Adrenal gland (tissue), 12 donors: ENCODE measurements around the gene APBB3. TPM values are rescaled to one million over a fixed set of nuclear protein-coding genes. Genes with fewer than 3 reads are reported as not detected.
A peak's percentile ranks its signal among the peaks of the same experiment; 100 is the strongest.

ENCODE experiments used
- DNase-seq, 7 donors: peaks; one replicate each; pipeline ENCODE4 v3.0.0-alpha.2; 2019 to 2020
- H3K27ac ChIP-seq, 5 donors: fragments of 200-600 bp; sonication (generic) in 4 of 5; 1 replicate in 3 of 5; 2 replicates in 2 of 5; pipeline versions ENCODE4 v1.5.1 to v1.8.0; 2016 to 2020; ENCODE audit warnings: mild to moderate bottlenecking in 1 of 5
- H3K27me3 ChIP-seq: fragments of 200-600 bp; 2 replicates; pipeline ENCODE4 v1.8.0; 2021
- H3K36me3 ChIP-seq, 2 donors: fragments of 200-600 bp; replicated peaks in 1 of 2; 1 replicate in 1 of 2; 2 replicates in 1 of 2; pipeline versions ENCODE4 v1.5.1 to v1.8.0; 2018 to 2022
- H3K4me1 ChIP-seq, 2 donors: fragments of 200-600 bp; replicated peaks in 1 of 2; 1 replicate in 1 of 2; 2 replicates in 1 of 2; pipeline versions ENCODE4 v1.5.1 to v1.8.0; 2018 to 2021
- H3K4me3 ChIP-seq, 4 donors: fragments of 200-600 bp; sonication (generic) in 3 of 4; one replicate each; pipeline ENCODE4 v1.5.1; 2016 to 2018
- H3K9me3 ChIP-seq, 3 donors: fragments of 200-600 bp; sonication (generic) in 1 of 3; replicated peaks in 1 of 3; 1 replicate in 2 of 3; 2 replicates in 1 of 3; pipeline versions ENCODE4 v1.5.1 to v1.8.0; 2016 to 2021
- CTCF ChIP-seq, 6 experiments: fragments of 450-650 bp in 4 of 6; fragments of 200-600 bp in 2 of 6; sonication (generic) in 1 of 6; IDR thresholded peaks; 1 replicate in 5 of 6; 2 replicates in 1 of 6; pipeline versions ENCODE4 v1.5.1 to v1.8.0; 2016 to 2021; ENCODE audit warnings: antibody characterized with exemption in 6 of 6, mild to moderate bottlenecking in 2 of 6, moderate library complexity in 1 of 6
- POLR2A ChIP-seq, 2 donors: fragments of 450-650 bp; IDR thresholded peaks; one replicate each; pipeline ENCODE4 v1.6.1; 2017; ENCODE audit warnings: antibody characterized with exemption in 2 of 2, mild to moderate bottlenecking in 2 of 2, moderate library complexity in 1 of 2
- WGBS, 4 donors: extraction: QIAGEN DNeasy Blood & Tissue Kit in 2 of 4; methylation state at CpG; one replicate each; pipeline versions ENCODE4 v1.1.5 to v1.1.7; 2013 to 2017; 5-methylcytosine and 5-hydroxymethylcytosine counted together
- intact Hi-C, 2 donors: fragments of 100-400 bp; cut with DNase I; formaldehyde crosslinking; loops; one replicate each; pipeline versions ENCODE4 v1.14.1 to v1.15.0; 2022 to 2023
- polyA plus RNA-seq, 3 donors: library from polyadenylated mRNA; stranded (reverse); fragments of 200-250 nt in 2 of 3; fragments of 350-450 nt in 1 of 3; fragmentation: Illumina TruSeq in 1 of 3; extraction: RNeasy Lipid Tissue Mini Kit (QIAGEN cat#74804) in 1 of 3; gene quantifications; one replicate each; pipeline ENCODE4 v1.2.3, GENCODE V29; 2013 to 2014
- total RNA-seq, 9 donors: library from RNA; depleted of rRNA in 4 of 9; stranded (reverse); fragments of >200 nt in 4 of 9; fragments of 120-200 nt in 1 of 9; fragmentation: NEBNext Ultra II Directional in 1 of 9; extraction: Animal tissue kit (Norgen Biotek cat#: 25700) in 1 of 9; gene quantifications; one replicate each; pipeline versions ENCODE4 v1.1.0 to v1.2.4, GENCODE V29; 2013 to 2023
- donor health status: healthy with polysubstance abuse.
- donor health status: Bipolar disorder and iron deficiency.
- donor health status: DM: yes; HTN: yes; CAD: no.
- donor health status: DM: no; HTN: no; CAD: no.
- donor health status: DM: no; HTN: no; CAD: no.
- donor health status: DM: yes; HTN: yes; CAD: no.

The APBB3 gene
- total and polyA plus RNA-seq, 12 donors = 14.0 to 163 (median 36.1) TPM

- H3K36me3 ChIP-seq = peaks cover 0 to 30% of the 10 kb centered on the region in 2 donors
- H3K27ac ChIP-seq = peak overlapping the region in 1 of 5 donors; percentile 6
Measured at GRCh38 chr5:140551872-140552271, 12.5 kb downstream of the APBB3 start.

GRCh38 chr5:140550147-140551079 is 14.0 kb downstream of the APBB3 start:
- H3K27me3 ChIP-seq = no peaks in the 10 kb centered on the region
- H3K36me3 ChIP-seq = peaks cover 0 to 30% of the 10 kb centered on the region in 2 donors
- 84 to 89% (median 86%) methylated on average over 8 to 11 of the region's 11 CpGs for WGBS, 4 donors
- no peak for TF ChIP-seq POLR2A (IDR thresholded peaks at IDR 0.05)
- TF ChIP-seq CTCF (IDR thresholded peaks at IDR 0.05) = no peak
- H3K4me1 ChIP-seq = peaks cover 40 to 66% of the 10 kb centered on the region in 2 donors
- H3K9me3 ChIP-seq = no peaks in the 10 kb centered on the region
- H3K27ac ChIP-seq = peak overlapping the region in 3 of 5 donors; percentile 85 to 99 (median 96)
- DNase-seq = peak in 1 of 7 donors; percentile 52
- H3K4me3 ChIP-seq = no peak overlapping the region
- intact Hi-C loops = no loop called here

More at GRCh38 chr5:140551872-140552271, 12.5 kb downstream of the APBB3 start:
- peak in 1 of 7 donors; percentile 53 for DNase-seq
- no peak overlapping the region for H3K4me3 ChIP-seq
- peaks cover 46 to 71% of the 10 kb centered on the region in 2 donors for H3K4me1 ChIP-seq
- intact Hi-C loops = no loop called here
- no peak for TF ChIP-seq CTCF (IDR thresholded peaks at IDR 0.05)
- no peak for TF ChIP-seq POLR2A (IDR thresholded peaks at IDR 0.05)
- WGBS, 4 donors = 89 to 100% (median 92%) methylated on average over 1 to 4 of the region's 4 CpGs
- H3K27me3 ChIP-seq = no peaks in the 10 kb centered on the region
- no peaks in the 10 kb centered on the region for H3K9me3 ChIP-seq

GRCh38 chr5:140549237-140550144 is 14.9 kb downstream of the APBB3 start:
- TF ChIP-seq CTCF (IDR thresholded peaks at IDR 0.05) (no peak), POLR2A (IDR thresholded peaks at IDR 0.05) (no peak)
- H3K27ac ChIP-seq = peak overlapping the region in 4 of 5 donors; percentile 85 to 99 (median 98)
- 70 to 91% (median 76%) methylated on average over 2 to 3 of the region's 3 CpGs for WGBS, 4 donors
- H3K4me1 ChIP-seq = peaks cover 31 to 57% of the 10 kb centered on the region in 2 donors
- H3K27me3 ChIP-seq = no peaks in the 10 kb centered on the region
- peaks cover 0 to 36% of the 10 kb centered on the region in 2 donors for H3K36me3 ChIP-seq
- no peaks in the 10 kb centered on the region for H3K9me3 ChIP-seq
- no peak overlapping the region for H3K4me3 ChIP-seq
- intact Hi-C loops = loop anchor here in 1 of 2 donors (10.0 kb wide), 1 partner anchor 145 kb away; the partner anchor contains the start of genes HARS1 and HARS2
- DNase-seq = peak in 5 of 7 donors; percentile 67 to 82 (median 75)
